HepG2 (cell line): Measurements from ENCODE around the gene BLCAP. TPM values are rescaled to one million over a fixed set of nuclear protein-coding genes. Genes with fewer than 3 reads are reported as not detected.

Experiments
- BRCA1 ChIP-seq: sonication (generic); formaldehyde crosslinking; IDR thresholded peaks from 2 replicates; pipeline ENCODE4 v1.4.0; 2020; ENCODE audit warnings: missing genetic modification reagents
- CCDC6 ChIP-seq: sonication (generic); formaldehyde crosslinking; IDR thresholded peaks from 2 replicates; pipeline ENCODE4 v1.8.1; 2022; ENCODE audit warnings: mild to moderate bottlenecking, missing genetic modification reagents, moderate library complexity
- EEA1 ChIP-seq: sonication (generic); formaldehyde crosslinking; IDR thresholded peaks from 2 replicates; pipeline ENCODE4 v1.5.1; 2020; ENCODE audit warnings: mild to moderate bottlenecking, missing genetic modification reagents, borderline replicate concordance
- FOSL1 ChIP-seq: sonication (generic); formaldehyde crosslinking; IDR thresholded peaks from 2 replicates; pipeline ENCODE4 v1.9.0; 2021; ENCODE audit warnings: missing genetic modification reagents, borderline replicate concordance
- FOXP1 ChIP-seq, 2 experiments: fragments of 450-650 bp in 1 of 2; IDR thresholded peaks; 2 replicates each; pipeline ENCODE4 v1.6.1; 2017 to 2018; ENCODE audit warnings: antibody characterized with exemption in 1 of 2
- GPN1 ChIP-seq: sonication (generic); formaldehyde crosslinking; IDR thresholded peaks from 2 replicates; pipeline ENCODE4 v1.5.1; 2020; ENCODE audit warnings: missing genetic modification reagents, borderline replicate concordance
- MIER2 ChIP-seq: IDR thresholded peaks from 2 replicates; pipeline ENCODE4 v1.6.1; 2016; ENCODE audit warnings: missing biosample characterization, missing genetic modification reagents
- NR2F6 ChIP-seq, 2 experiments: IDR thresholded peaks; 2 replicates each; pipeline ENCODE4 v1.6.1; 2016; ENCODE audit warnings: antibody characterized with exemption in 1 of 2, mild to moderate bottlenecking in 1 of 2
- POGZ ChIP-seq: sonication (generic); formaldehyde crosslinking; IDR thresholded peaks from 2 replicates; pipeline ENCODE4 v1.4.0; 2020; ENCODE audit warnings: mild to moderate bottlenecking, missing genetic modification reagents
- RBAK ChIP-seq: sonication (generic); formaldehyde crosslinking; IDR thresholded peaks from 2 replicates; pipeline ENCODE4 v1.5.1; 2020; ENCODE audit warnings: mild to moderate bottlenecking, missing genetic modification reagents
- RBM39 ChIP-seq: fragments of 200-400 bp; formaldehyde crosslinking; IDR thresholded peaks from one replicate; pipeline ENCODE4 v1.6.1; 2018; ENCODE audit warnings: antibody characterized with exemption, mild to moderate bottlenecking, low read depth, low read length; ENCODE audit not compliant: poor library complexity, severe bottlenecking
- RXRB ChIP-seq: IDR thresholded peaks from 2 replicates; pipeline ENCODE4 v1.6.1; 2016; ENCODE audit warnings: borderline replicate concordance, missing genetic modification reagents, missing compliant biosample characterization
- SATB2 ChIP-seq: sonication (generic); formaldehyde crosslinking; IDR thresholded peaks from 2 replicates; pipeline ENCODE4 v1.5.0; 2020; ENCODE audit warnings: missing genetic modification reagents
- SRY ChIP-seq: sonication (generic); formaldehyde crosslinking; IDR thresholded peaks from 2 replicates; pipeline ENCODE4 v1.8.0; 2022; ENCODE audit warnings: mild to moderate bottlenecking, missing genetic modification reagents
- TBX2 ChIP-seq: sonication (generic); formaldehyde crosslinking; IDR thresholded peaks from 2 replicates; pipeline ENCODE4 v1.5.0; 2020; ENCODE audit warnings: missing genetic modification reagents, mild to moderate bottlenecking, borderline replicate concordance
- ZFP82 ChIP-seq: sonication (generic); formaldehyde crosslinking; IDR thresholded peaks from 2 replicates; pipeline ENCODE4 v1.5.1; 2020; ENCODE audit warnings: mild to moderate bottlenecking, missing genetic modification reagents, borderline replicate concordance
- ZMYM4 ChIP-seq: sonication (generic); formaldehyde crosslinking; IDR thresholded peaks from 2 replicates; pipeline ENCODE4 v1.8.1; 2023; ENCODE audit warnings: mild to moderate bottlenecking, missing genetic modification reagents
- ZNF24 ChIP-seq: fragments of 450-650 bp; IDR thresholded peaks from 2 replicates; pipeline ENCODE4 v1.6.1; 2017; ENCODE audit warnings: antibody characterized with exemption, mild to moderate bottlenecking
- ZNF331 ChIP-seq: sonication (generic); formaldehyde crosslinking; IDR thresholded peaks from 2 replicates; pipeline ENCODE4 v1.4.0; 2020; ENCODE audit warnings: missing genetic modification reagents
- ZNF510 ChIP-seq: sonication (generic); formaldehyde crosslinking; IDR thresholded peaks from 2 replicates; pipeline ENCODE4 v1.4.0; 2020; ENCODE audit warnings: low read depth, mild to moderate bottlenecking, missing genetic modification reagents
- ZSCAN30 ChIP-seq: sonication (generic); formaldehyde crosslinking; IDR thresholded peaks from 2 replicates; pipeline ENCODE4 v1.5.0; 2020; ENCODE audit warnings: mild to moderate bottlenecking, missing genetic modification reagents
- polyA plus RNA-seq, 8 experiments: library from polyadenylated mRNA; depleted of rRNA in 3 of 8; stranded (reverse) in 7 of 8; unstranded in 1 of 8; fragments of >200 nt; fragmentation: Illumina TruSeq in 4 of 8; extraction: Trizol in 4 of 8; gene quantifications; 2 replicates each; pipeline versions ENCODE4 v1.2.1 to v1.2.3, GENCODE V29; 2011 to 2016; ENCODE audit warnings: low read depth in 4 of 8, missing spikeins in 1 of 8, mixed read lengths in 1 of 8; ENCODE audit not compliant: insufficient read depth in 1 of 8
- total RNA-seq, 5 experiments: library from RNA; depleted of rRNA; stranded (reverse); fragments of >200 nt; fragmentation: Illumina TruSeq; extraction: Trizol; gene quantifications; 2 replicates each; pipeline ENCODE4 v1.2.3, GENCODE V29; 2016; ENCODE audit warnings: low read depth in 1 of 5
- TF ChIP-seq, protein P1 (sequence below): sonication (generic); formaldehyde crosslinking; IDR thresholded peaks from 2 replicates; pipeline ENCODE4 v1.4.0; 2020; ENCODE audit warnings: missing genetic modification reagents
- TF ChIP-seq, protein P2 (sequence below): sonication (generic); formaldehyde crosslinking; IDR thresholded peaks from 2 replicates; pipeline ENCODE4 v1.4.0; 2020; ENCODE audit warnings: missing genetic modification reagents, low read depth, mild to moderate bottlenecking, borderline replicate concordance
- TF ChIP-seq, protein P3 (sequence below): sonication (generic); formaldehyde crosslinking; IDR thresholded peaks from 2 replicates; pipeline ENCODE4 v1.8.0; 2022; ENCODE audit warnings: mild to moderate bottlenecking, missing genetic modification reagents, moderate library complexity
- TF ChIP-seq, protein P4 (sequence below): sonication (generic); formaldehyde crosslinking; IDR thresholded peaks from 2 replicates; pipeline ENCODE4 v1.8.1; 2023; ENCODE audit warnings: mild to moderate bottlenecking, inconsistent platforms, moderate library complexity, missing genetic modification reagents, borderline replicate concordance

BLCAP gene
- total and polyA plus RNA-seq, 2 of the 13 experiments (the other 11 are each of a cell fraction or from before 2014, with no cell fraction given) = 52.4 to 86.8 TPM

- TF ChIP-seq, protein P1, sequence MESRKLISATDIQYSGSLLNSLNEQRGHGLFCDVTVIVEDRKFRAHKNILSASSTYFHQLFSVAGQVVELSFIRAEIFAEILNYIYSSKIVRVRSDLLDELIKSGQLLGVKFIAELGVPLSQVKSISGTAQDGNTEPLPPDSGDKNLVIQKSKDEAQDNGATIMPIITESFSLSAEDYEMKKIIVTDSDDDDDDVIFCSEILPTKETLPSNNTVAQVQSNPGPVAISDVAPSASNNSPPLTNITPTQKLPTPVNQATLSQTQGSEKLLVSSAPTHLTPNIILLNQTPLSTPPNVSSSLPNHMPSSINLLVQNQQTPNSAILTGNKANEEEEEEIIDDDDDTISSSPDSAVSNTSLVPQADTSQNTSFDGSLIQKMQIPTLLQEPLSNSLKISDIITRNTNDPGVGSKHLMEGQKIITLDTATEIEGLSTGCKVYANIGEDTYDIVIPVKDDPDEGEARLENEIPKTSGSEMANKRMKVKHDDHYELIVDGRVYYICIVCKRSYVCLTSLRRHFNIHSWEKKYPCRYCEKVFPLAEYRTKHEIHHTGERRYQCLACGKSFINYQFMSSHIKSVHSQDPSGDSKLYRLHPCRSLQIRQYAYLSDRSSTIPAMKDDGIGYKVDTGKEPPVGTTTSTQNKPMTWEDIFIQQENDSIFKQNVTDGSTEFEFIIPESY (CRISPR knock-in tag) = peak; percentile 34; the same call in 1 of the 2 replicates
- TF ChIP-seq RXRB = peak; percentile 57
- TF ChIP-seq, protein P2, sequence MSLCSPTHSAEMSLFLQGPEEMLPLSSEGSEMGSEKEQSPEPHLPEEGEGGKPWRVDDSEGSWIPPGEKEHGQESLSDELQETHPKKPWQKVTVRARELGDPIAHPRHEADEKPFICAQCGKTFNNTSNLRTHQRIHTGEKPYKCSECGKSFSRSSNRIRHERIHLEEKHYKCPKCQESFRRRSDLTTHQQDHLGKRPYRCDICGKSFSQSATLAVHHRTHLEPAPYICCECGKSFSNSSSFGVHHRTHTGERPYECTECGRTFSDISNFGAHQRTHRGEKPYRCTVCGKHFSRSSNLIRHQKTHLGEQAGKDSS = peak; percentile 86
- peak; percentile 91 for TF ChIP-seq TBX2 (CRISPR knock-in tag)
- TF ChIP-seq GPN1 (CRISPR knock-in tag) = peak; percentile 88; the same call in 1 of the 2 replicates
- TF ChIP-seq ZFP82 (CRISPR knock-in tag) = peak; percentile 96
- TF ChIP-seq MIER2 = peak; percentile 46; the same call in 1 of the 2 replicates
- no peak for TF ChIP-seq CCDC6
- TF ChIP-seq RBAK (CRISPR knock-in tag) = 0 out of 2 replicates have a peak, but pooled peaks have one; percentile 9
- TF ChIP-seq ZSCAN30 (CRISPR knock-in tag) = no peak
- TF ChIP-seq ZNF24 = 0 out of 2 replicates have a peak, but pooled peaks have one; percentile 13
- TF ChIP-seq, protein P3, sequence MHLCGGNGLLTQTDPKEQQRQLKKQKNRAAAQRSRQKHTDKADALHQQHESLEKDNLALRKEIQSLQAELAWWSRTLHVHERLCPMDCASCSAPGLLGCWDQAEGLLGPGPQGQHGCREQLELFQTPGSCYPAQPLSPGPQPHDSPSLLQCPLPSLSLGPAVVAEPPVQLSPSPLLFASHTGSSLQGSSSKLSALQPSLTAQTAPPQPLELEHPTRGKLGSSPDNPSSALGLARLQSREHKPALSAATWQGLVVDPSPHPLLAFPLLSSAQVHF (CRISPR knock-in tag) = peak; percentile 96
- TF ChIP-seq SRY (CRISPR knock-in tag) = no peak; the same call in 1 of the 2 replicates
- TF ChIP-seq EEA1 (CRISPR knock-in tag) = peak; percentile 17; the same call in 1 of the 2 replicates
- TF ChIP-seq POGZ = peak; percentile 50
- no peak for TF ChIP-seq FOXP1 (IDR thresholded peaks at IDR 0.05)
- TF ChIP-seq FOXP1 (CRISPR knock-in tag; IDR thresholded peaks at IDR 0.05) = no peak
- no peak for TF ChIP-seq FOSL1 (CRISPR knock-in tag)
- TF ChIP-seq BRCA1 (CRISPR knock-in tag) = peak; percentile 31; the same call in 1 of the 2 replicates
- peak; percentile 91 for TF ChIP-seq ZNF510 (CRISPR knock-in tag)
- TF ChIP-seq, protein P4, sequence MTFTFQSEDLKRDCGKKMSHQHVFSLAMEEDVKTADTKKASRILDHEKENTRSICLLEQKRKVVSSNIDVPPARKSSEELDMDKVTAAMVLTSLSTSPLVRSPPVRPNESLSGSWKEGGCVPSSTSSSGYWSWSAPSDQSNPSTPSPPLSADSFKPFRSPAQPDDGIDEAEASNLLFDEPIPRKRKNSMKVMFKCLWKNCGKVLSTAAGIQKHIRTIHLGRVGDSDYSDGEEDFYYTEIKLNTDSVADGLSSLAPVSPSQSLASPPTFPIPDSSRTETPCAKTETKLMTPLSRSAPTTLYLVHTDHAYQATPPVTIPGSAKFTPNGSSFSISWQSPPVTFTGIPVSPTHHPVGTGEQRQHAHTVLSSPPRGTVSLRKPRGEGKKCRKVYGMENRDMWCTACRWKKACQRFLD (CRISPR knock-in tag) = peak; percentile 73; the same call in 1 of the 2 replicates
- TF ChIP-seq ZMYM4 (CRISPR knock-in tag) = peak; percentile 47; the same call in 1 of the 2 replicates
- peak; percentile 66 for TF ChIP-seq NR2F6 (IDR thresholded peaks at IDR 0.05)
- TF ChIP-seq NR2F6 (CRISPR knock-in tag; IDR thresholded peaks at IDR 0.05) = peak; percentile 22; the same call in 1 of the 2 replicates
- TF ChIP-seq RBM39 = no peak
- TF ChIP-seq SATB2 = no peak
- TF ChIP-seq ZNF331 (CRISPR knock-in tag) = no peak; the same call in none of the 2 replicates
Observed at GRCh38 chr20:37527638-37528445, at the start of gene BLCAP (continued).
